AG04450 (cell line): ENCODE results near the gene HELZ2. TPM values are rescaled to one million over a fixed set of nuclear protein-coding genes. Genes with fewer than 3 reads are reported as not detected.

Experiments used
- CTCF ChIA-PET: fragments of 300-600, 350-600 bp; formaldehyde crosslinking; extraction: SDS; loops from one replicate; lab custom pipeline; 2022; ENCODE audit warnings: antibody characterized with exemption, inconsistent platforms; lab: Charles Lee
- POLR2A ChIA-PET: fragments of 350-600 bp; formaldehyde crosslinking; extraction: SDS; loops from one replicate; lab custom pipeline; 2021; ENCODE audit warnings: antibody characterized with exemption, inconsistent platforms; lab: Yijun Ruan, JAX
- DNase-seq: peaks from one replicate; pipeline ENCODE4 v3.0.0-alpha.2; 2011; ENCODE audit warnings: low read depth, low spot score
- H3K27ac ChIP-seq: one replicate; pipeline ENCODE4 v1.5.1; 2012; ENCODE audit warnings: low read depth, low read length, control low read depth
- H3K27me3 ChIP-seq: one replicate; pipeline ENCODE4 v1.6.0; 2012; ENCODE audit warnings: low read length; ENCODE audit not compliant: control insufficient read depth, insufficient read depth
- H3K4me3 ChIP-seq: 2 replicates; pipeline ENCODE4 v1.5.1; 2011; ENCODE audit warnings: mild to moderate bottlenecking, low read depth, low read length, control low read depth
- H3K9me3 ChIP-seq: 2 replicates; pipeline ENCODE4 v1.5.1; 2012; ENCODE audit warnings: low read length; ENCODE audit not compliant: control insufficient read depth, insufficient read depth
- CTCF ChIP-seq: IDR thresholded peaks from 2 replicates; pipeline ENCODE4 v1.5.1; 2011; ENCODE audit warnings: low read depth, low read length, control low read depth, inconsistent platforms
- polyA plus RNA-seq: library from polyadenylated mRNA; depleted of rRNA; stranded (reverse); fragments of >200 nt; gene quantifications from 2 replicates; pipeline ENCODE4 v1.2.3, GENCODE V29; 2011

HELZ2 gene
- polyA plus RNA-seq, 1 experiment = 4.6 TPM

DNA sequence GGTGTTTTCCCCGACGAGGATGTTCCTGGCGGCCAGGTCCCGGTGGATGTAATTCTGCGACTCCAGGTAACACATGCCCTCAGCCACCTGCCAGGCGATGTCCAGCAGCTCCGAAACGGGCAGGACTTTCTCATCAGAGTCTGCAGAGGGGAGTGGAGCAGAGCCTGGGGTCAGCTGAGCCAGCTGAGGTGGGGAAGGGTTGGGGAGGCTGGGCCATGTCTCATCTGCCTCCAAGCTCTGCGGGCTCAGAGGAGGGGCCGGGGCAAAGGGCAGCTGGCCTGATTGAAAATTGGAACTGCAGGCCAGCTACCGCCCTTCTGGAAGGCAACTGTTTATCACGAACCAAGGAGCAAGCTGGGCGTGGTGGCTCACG lies 43.3 kb downstream of the HELZ2 start:
- H3K9me3 ChIP-seq = no peaks in the 10 kb centered on the region; the same call in 1 of the 2 replicates
- H3K27me3 ChIP-seq = peaks cover 6% of the 10 kb centered on the region
- no peak for DNase-seq
- TF ChIP-seq CTCF = no peak
- ChIA-PET POLR2A (interaction anchor here (3.1 kb wide), 1 partner anchor 10 kb away, joined by 18 read pairs; the partner anchor contains the start of gene PPDPF), CTCF (interaction anchor here (0.6 kb wide), 1 partner anchor 746 kb away, joined by 3 read pairs; no protein-coding TSS in a partner anchor)
- H3K27ac ChIP-seq = no peak overlapping the region
- H3K4me3 ChIP-seq = no peak overlapping the region

DNA sequence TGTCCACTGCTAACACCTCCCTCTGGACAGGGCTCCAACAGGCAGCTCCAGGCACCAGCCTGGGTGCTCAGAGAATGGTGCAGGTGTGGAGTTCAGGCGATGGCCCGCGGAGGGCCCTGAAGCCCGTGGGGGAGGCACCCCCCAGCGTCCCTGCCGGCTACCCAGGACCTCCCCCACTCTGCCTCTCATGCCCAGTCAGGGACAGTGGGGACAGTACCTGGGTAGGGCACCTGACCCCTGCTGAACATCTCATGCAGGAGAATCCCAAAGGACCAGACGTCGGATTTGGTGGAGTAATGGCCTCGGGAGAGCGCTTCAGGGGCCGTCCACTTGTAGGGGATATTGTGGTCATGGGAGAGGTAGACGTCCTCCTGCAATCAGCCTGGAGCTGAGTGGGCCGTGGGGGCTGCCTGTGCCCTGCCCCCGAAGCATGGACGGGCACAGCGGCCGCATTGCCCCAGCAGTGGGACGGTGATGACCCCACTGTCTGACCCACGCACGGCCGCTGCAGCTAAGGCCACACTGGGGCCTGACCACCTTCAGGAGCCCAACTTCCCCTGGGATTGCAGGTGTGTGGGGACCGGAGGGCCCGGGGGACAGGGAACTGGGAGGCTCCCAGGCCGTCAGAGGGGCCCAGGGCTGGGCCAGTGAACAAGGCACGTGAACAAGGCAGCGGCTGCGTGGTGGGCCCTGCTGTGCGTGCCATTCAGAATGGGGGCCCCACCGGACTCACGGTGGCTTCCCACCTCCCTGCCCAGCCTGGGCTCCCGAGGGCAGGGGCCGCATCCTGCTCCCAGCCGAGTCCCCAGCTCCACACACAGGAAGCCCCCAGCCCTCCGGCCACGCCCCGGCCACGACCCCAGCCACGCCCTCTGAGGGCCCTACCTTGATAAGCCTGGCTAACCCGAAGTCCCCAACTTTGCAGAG lies 43.9 kb downstream of the HELZ2 start:
- no peak for DNase-seq
- peaks cover 6% of the 10 kb centered on the region for H3K27me3 ChIP-seq
- no peak for TF ChIP-seq CTCF
- CTCF ChIA-PET = interaction anchor here (0.6 kb wide), 1 partner anchor 746 kb away, joined by 3 read pairs; no protein-coding TSS in a partner anchor
- no peaks in the 10 kb centered on the region; the same call in 1 of the 2 replicates for H3K9me3 ChIP-seq
- H3K27ac ChIP-seq = no peak overlapping the region
- POLR2A ChIA-PET = interaction anchor here (3.1 kb wide), 1 partner anchor 9 kb away, joined by 18 read pairs; the partner anchor contains the start of gene PPDPF
- no peak overlapping the region for H3K4me3 ChIP-seq

GRCh38 chr20:63529180-63529860 lies 44.7 kb downstream of the HELZ2 start:
- no peak for TF ChIP-seq CTCF
- Histone ChIP-seq H3K27ac (no peak overlapping the region), H3K4me3 (no peak overlapping the region), H3K27me3 (peaks cover 2% of the 10 kb centered on the region), H3K9me3 (no peaks in the 10 kb centered on the region; the same call in 1 of the 2 replicates)
- DNase-seq = no peak
- CTCF ChIA-PET = interaction anchor here (2.8 kb wide), 1 partner anchor 9 kb away, joined by 9 read pairs; the partner anchor contains the start of gene PTK6
- POLR2A ChIA-PET = interaction anchor here (0.7 to 3.1 kb wide), 2 partner anchors 9 to 59 kb away, joined by 3 to 18 read pairs; partner anchors contain the start of gene PPDPF

DNA sequence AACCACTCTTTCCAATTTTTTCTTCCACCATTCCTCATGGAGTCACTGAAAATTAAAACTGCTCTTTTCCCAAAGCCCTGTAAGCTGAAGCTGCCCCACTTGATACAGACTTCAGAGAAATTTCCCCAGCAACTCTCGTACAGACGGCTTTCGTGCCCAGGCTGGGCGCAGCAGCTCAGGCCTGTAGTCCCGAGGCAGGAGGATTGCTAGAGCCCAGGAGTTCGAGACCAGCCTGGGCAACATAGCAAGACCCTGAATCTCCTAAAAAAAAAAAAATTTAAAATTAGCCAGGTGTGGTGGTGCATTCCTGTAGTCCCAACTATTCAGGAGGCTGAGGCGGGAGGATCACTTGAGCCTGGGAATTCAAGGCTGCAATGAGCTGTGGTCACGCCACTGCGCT lies 46.9 kb downstream of the HELZ2 start:
- DNase-seq = no peak
- Histone ChIP-seq H3K4me3 (no peak overlapping the region), H3K27me3 (no peaks in the 10 kb centered on the region), H3K27ac (no peak overlapping the region), H3K9me3 (peaks cover 8% of the 10 kb centered on the region)
- TF ChIP-seq CTCF = no peak
- POLR2A ChIA-PET = no interaction called here
- CTCF ChIA-PET = interaction anchor here (2.8 kb wide), 1 partner anchor 11 kb away, joined by 9 read pairs; the partner anchor contains the start of gene PTK6
